HFF-Myc (cell line): ENCODE results near the gene QRFPR.

Experiments
- DNase-seq: peaks from one replicate; pipeline ENCODE4 v3.0.0-alpha.2; 2011; ENCODE audit warnings: low read depth; ENCODE audit errors: extremely low read depth
- H3K4me3 ChIP-seq: replicated peaks from 2 replicates; pipeline ENCODE4 v1.5.1; 2011; ENCODE audit warnings: low read depth, mild to moderate bottlenecking, control low read depth, low read length
- CTCF ChIP-seq: IDR thresholded peaks from 2 replicates; pipeline ENCODE4 v1.5.1; 2012; ENCODE audit warnings: mild to moderate bottlenecking, low read depth, low read length, control low read depth; ENCODE audit errors: missing control alignments

The QRFPR gene

DNA sequence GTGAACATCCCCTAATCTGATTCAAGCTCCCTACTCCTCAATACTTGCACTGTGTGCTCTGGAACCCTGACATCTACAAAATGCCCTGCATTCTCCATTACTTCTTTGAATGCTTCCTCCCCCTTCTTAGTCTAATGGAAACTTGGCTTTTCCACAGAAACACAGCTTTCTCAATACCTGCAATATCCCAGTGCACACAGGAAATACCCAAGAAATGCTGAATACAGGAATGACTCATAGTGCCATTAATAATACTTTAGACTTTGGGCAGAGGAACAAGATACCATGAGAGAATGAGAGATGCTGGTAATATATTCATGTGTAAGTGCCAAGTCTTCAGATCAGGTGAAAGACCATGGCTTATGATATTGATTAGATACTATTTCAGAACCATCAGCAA, 5.6 kb downstream of the QRFPR start:
- no peak for DNase-seq
- no peak overlapping the region for H3K4me3 ChIP-seq
- TF ChIP-seq CTCF, result no peak

DNA sequence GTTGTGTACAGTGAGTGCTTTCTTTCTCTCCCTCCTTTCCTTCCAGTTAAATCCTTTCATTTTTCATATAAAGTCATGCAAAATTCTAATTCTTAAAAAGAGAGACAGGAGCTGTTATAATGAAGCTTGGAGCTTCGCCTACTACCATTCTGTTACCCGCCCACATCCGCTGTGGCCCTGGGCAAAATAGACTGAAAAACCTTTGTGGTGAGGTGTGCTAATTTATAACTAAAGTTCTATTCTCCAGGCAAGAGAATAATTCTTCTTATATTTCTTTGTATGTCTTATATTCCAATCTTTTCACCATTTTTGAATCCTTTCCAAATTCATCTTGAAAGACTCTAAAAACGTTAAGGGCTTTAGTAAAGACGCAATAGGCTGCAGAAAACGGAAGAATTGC, 7.0 kb downstream of the QRFPR start:
- no peak overlapping the region for H3K4me3 ChIP-seq
- no peak for TF ChIP-seq CTCF
- no peak for DNase-seq

- DNase-seq, result no peak
- no peak overlapping the region for H3K4me3 ChIP-seq
- TF ChIP-seq CTCF, result peak; percentile 50
These were observed 10.0 kb downstream of the QRFPR start for GRCh38 chr4:121370729-121371325.

GRCh38 chr4:121360495-121360894, 20.3 kb downstream of the QRFPR start:
- no peak overlapping the region for H3K4me3 ChIP-seq
- no peak for TF ChIP-seq CTCF
- no peak for DNase-seq

DNA sequence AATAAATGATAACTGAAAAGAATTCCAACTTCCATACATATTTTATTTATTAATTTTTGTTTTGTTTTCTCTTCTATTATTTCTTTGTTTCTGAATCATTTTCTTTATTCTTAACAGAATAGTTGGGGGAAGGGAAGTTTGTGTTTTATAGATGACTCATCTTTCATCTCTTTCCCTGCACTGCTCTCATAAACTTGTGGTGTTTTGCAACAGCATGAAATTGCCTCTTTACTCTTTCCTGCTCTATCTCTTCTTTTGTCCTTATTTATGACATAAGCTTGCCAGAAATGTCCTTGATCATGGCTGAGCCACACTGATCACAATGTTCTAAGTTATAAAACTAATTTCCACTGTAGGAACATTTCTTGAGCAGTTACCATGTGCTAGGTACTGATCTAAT, 22.3 kb downstream of the QRFPR start:
- peak; percentile 38 for DNase-seq
- H3K4me3 ChIP-seq, result no peak overlapping the region
- no peak for TF ChIP-seq CTCF

DNA sequence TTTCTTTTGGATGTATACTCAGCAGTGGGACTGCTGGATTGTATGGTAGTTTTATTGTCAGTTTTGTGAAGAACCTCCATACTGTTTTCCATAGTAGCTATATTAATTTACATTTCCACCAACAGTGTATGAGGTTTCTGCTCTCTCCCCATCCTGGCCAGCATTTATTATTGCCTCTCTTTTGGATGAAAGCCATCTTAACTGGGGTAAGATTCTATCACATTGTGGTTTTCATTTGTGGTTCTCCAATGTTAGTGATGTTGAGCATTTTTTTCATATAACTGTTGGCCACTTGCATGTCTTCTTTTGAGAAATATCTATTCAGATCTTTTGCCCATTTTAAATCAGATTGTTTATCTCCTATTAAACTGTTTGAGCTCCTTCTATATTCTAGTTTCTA, 27.6 kb downstream of the QRFPR start:
- DNase-seq, result no peak
- no peak overlapping the region for H3K4me3 ChIP-seq
- no peak for TF ChIP-seq CTCF

GRCh38 chr4:121344098-121344497, 36.7 kb downstream of the QRFPR start:
- no peak for TF ChIP-seq CTCF

More at GRCh38 chr4:121344098-121344497, 36.7 kb downstream of the QRFPR start:
- DNase-seq, result no peak
- no peak overlapping the region for H3K4me3 ChIP-seq
